GM10248 (cell line): ENCODE measurements around the gene RASGRP4.

Experiments used
- CTCF ChIA-PET: fragments of 300-600 bp; sonication (Branson Sonifier 250); formaldehyde crosslinking; extraction: SDS; loops from one replicate; lab custom pipeline; 2021; ENCODE audit warnings: antibody characterized with exemption; lab: Yijun Ruan, JAX
- POLR2A ChIA-PET: fragments of 350-650 bp; sonication (Branson Sonifier 250); formaldehyde crosslinking; extraction: SDS; loops from one replicate; lab custom pipeline; 2020; ENCODE audit warnings: antibody characterized with exemption; lab: Yijun Ruan, JAX
- DNase-seq: peaks from one replicate; pipeline ENCODE4 v3.0.0; 2012; ENCODE audit errors: extremely low spot score
- CTCF ChIP-seq: IDR thresholded peaks from 2 replicates; pipeline ENCODE4 v1.5.1; 2012; ENCODE audit warnings: mild to moderate bottlenecking, low read depth; ENCODE audit errors: extremely low read depth, missing control alignments, control extremely low read depth

Gene RASGRP4

GRCh38 chr19:38467541-38468525 is 41.8 kb upstream of the RASGRP4 start:
- no peak for TF ChIP-seq CTCF
- ChIA-PET CTCF (no interaction called here), POLR2A (no interaction called here)

GRCh38 chr19:38466050-38466449 is 40.0 kb upstream of the RASGRP4 start:
- TF ChIP-seq CTCF = no peak
- CTCF ChIA-PET = no interaction called here
- POLR2A ChIA-PET = no interaction called here
- no peak for DNase-seq

More at GRCh38 chr19:38467541-38468525, 41.8 kb upstream of the RASGRP4 start:
- DNase-seq = no peak

- no peak for DNase-seq
- POLR2A ChIA-PET = no interaction called here
Measured at GRCh38 chr19:38464421-38465082, 38.5 kb upstream of the RASGRP4 start.

GRCh38 chr19:38463365-38463764 is 37.3 kb upstream of the RASGRP4 start:
- no peak for DNase-seq
- TF ChIP-seq CTCF = no peak
- ChIA-PET CTCF (no interaction called here), POLR2A (no interaction called here)

More at GRCh38 chr19:38464421-38465082, 38.5 kb upstream of the RASGRP4 start:
- no peak for TF ChIP-seq CTCF
- CTCF ChIA-PET = no interaction called here

GRCh38 chr19:38458991-38459390 is 33.0 kb upstream of the RASGRP4 start:
- ChIA-PET POLR2A (no interaction called here), CTCF (interaction anchor here (0.9 to 1.2 kb wide), 2 partner anchors 56 to 178 kb away, joined by 3 read pairs; partner anchors contain the start of gene FAM98C)

More at GRCh38 chr19:38458991-38459390, 33.0 kb upstream of the RASGRP4 start:
- no peak for TF ChIP-seq CTCF
- DNase-seq = no peak
